Measurements from ENCODE around the gene PTPRQ. TPM values are rescaled to one million over a fixed set of nuclear protein-coding genes. Genes with fewer than 3 reads are reported as not detected.

The PTPRQ gene
- total RNA-seq, 1 experiment from 2014 or later = not detected

GRCh38 chr12:80641936-80642335 lies 197.9 kb downstream of the PTPRQ start:
- Mint-ChIP-seq H3K36me3 (ENCODE audit: insufficient read depth, unreplicated experiment) (no peaks in the 10 kb centered on the region), H3K27me3 (ENCODE audit: unreplicated experiment) (no peaks in the 10 kb centered on the region), H3K9me3 (ENCODE audit: low read depth, unreplicated experiment) (no peaks in the 10 kb centered on the region), H3K27ac (ENCODE audit: unreplicated experiment) (no peak overlapping the region), H3K4me3 (ENCODE audit: low read depth, unreplicated experiment) (no peak overlapping the region), H3K4me1 (ENCODE audit: low read depth, unreplicated experiment) (no peaks in the 10 kb centered on the region)
- TF ChIP-seq CTCF (IDR thresholded peaks at IDR 0.05; ENCODE audit: unreplicated experiment) = no peak
- CTCF ChIA-PET = no interaction called here
- no peak for DNase-seq
- intact Hi-C loops (cut with micrococcal nuclease; ENCODE audit: unreplicated experiment) = no loop called here
- BruUV-seq (replicated peaks) = no TSS peak

- Mint-ChIP-seq H3K27me3 (ENCODE audit: unreplicated experiment) (no peaks in the 10 kb centered on the region), H3K4me1 (ENCODE audit: low read depth, unreplicated experiment) (no peaks in the 10 kb centered on the region), H3K9me3 (ENCODE audit: low read depth, unreplicated experiment) (no peaks in the 10 kb centered on the region), H3K27ac (ENCODE audit: unreplicated experiment) (no peak overlapping the region), H3K36me3 (ENCODE audit: insufficient read depth, unreplicated experiment) (no peaks in the 10 kb centered on the region), H3K4me3 (ENCODE audit: low read depth, unreplicated experiment) (no peak overlapping the region)
- BruUV-seq (replicated peaks) = no TSS peak
- no peak for TF ChIP-seq CTCF (IDR thresholded peaks at IDR 0.05; ENCODE audit: unreplicated experiment)
- DNase-seq = no peak
- intact Hi-C loops (cut with micrococcal nuclease; ENCODE audit: unreplicated experiment) = no loop called here
- CTCF ChIA-PET = no interaction called here
These were observed 199.9 kb downstream of the PTPRQ start for GRCh38 chr12:80643961-80644360.

- TF ChIP-seq CTCF (IDR thresholded peaks at IDR 0.05; ENCODE audit: unreplicated experiment) = no peak
- Mint-ChIP-seq H3K4me3 (ENCODE audit: low read depth, unreplicated experiment) (no peak overlapping the region), H3K27me3 (ENCODE audit: unreplicated experiment) (no peaks in the 10 kb centered on the region), H3K9me3 (ENCODE audit: low read depth, unreplicated experiment) (no peaks in the 10 kb centered on the region), H3K27ac (ENCODE audit: unreplicated experiment) (no peak overlapping the region), H3K36me3 (ENCODE audit: insufficient read depth, unreplicated experiment) (no peaks in the 10 kb centered on the region), H3K4me1 (ENCODE audit: low read depth, unreplicated experiment) (no peaks in the 10 kb centered on the region)
- no peak for DNase-seq
- intact Hi-C loops (cut with micrococcal nuclease; ENCODE audit: unreplicated experiment) = no loop called here
- CTCF ChIA-PET = interaction anchor here (1.1 kb wide), 1 partner anchor 25 kb away, joined by 3 read pairs; no protein-coding TSS in a partner anchor
- no TSS peak for BruUV-seq (replicated peaks)
These were observed 204.8 kb downstream of the PTPRQ start for GRCh38 chr12:80648881-80649280.

GRCh38 chr12:80655751-80656150 lies 211.7 kb downstream of the PTPRQ start:
- CTCF ChIA-PET = no interaction called here
- Mint-ChIP-seq H3K36me3 (ENCODE audit: insufficient read depth, unreplicated experiment) (no peaks in the 10 kb centered on the region), H3K4me3 (ENCODE audit: low read depth, unreplicated experiment) (no peak overlapping the region), H3K4me1 (ENCODE audit: low read depth, unreplicated experiment) (no peaks in the 10 kb centered on the region), H3K9me3 (ENCODE audit: low read depth, unreplicated experiment) (no peaks in the 10 kb centered on the region), H3K27ac (ENCODE audit: unreplicated experiment) (no peak overlapping the region), H3K27me3 (ENCODE audit: unreplicated experiment) (no peaks in the 10 kb centered on the region)
- no peak for TF ChIP-seq CTCF (IDR thresholded peaks at IDR 0.05; ENCODE audit: unreplicated experiment)
- no peak for DNase-seq
- intact Hi-C loops (cut with micrococcal nuclease; ENCODE audit: unreplicated experiment) = no loop called here
- no TSS peak for BruUV-seq (replicated peaks)
